Measurements from ENCODE around the gene BMPER. TPM values are rescaled to one million over a fixed set of nuclear protein-coding genes. Genes with fewer than 3 reads are reported as not detected.

BMPER gene
- total RNA-seq, 2 donors from 2014 or later, result 0.35 TPM; not detected in 1

GRCh38 chr7:33882040-33882837 is 23.1 kb upstream of the BMPER start:
- Mint-ChIP-seq H3K4me1 (peaks cover 2% of the 10 kb centered on the region), H3K4me3 (no peak overlapping the region), H3K27ac (no peak overlapping the region), H3K27me3 (peaks cover 12% of the 10 kb centered on the region), H3K36me3 (ENCODE audit: low read depth) (no peaks in the 10 kb centered on the region)
- no peak for ATAC-seq
- H3K9me3 ChIP-seq (ENCODE audit: control insufficient read depth, low read length, poor library complexity, severe bottlenecking), result no peaks in the 10 kb centered on the region
- DNase-seq, result no peak

- no peak overlapping the region for H3K4me3 Mint-ChIP-seq
- no peaks in the 10 kb centered on the region for H3K36me3 Mint-ChIP-seq (ENCODE audit: low read depth)
- H3K27me3 Mint-ChIP-seq, result peaks cover 14% of the 10 kb centered on the region
- no peak for ATAC-seq
- H3K27ac Mint-ChIP-seq, result no peak overlapping the region
- no peak for DNase-seq
- H3K4me1 Mint-ChIP-seq, result peaks cover 2% of the 10 kb centered on the region
- no peaks in the 10 kb centered on the region for H3K9me3 ChIP-seq (ENCODE audit: control insufficient read depth, low read length, poor library complexity, severe bottlenecking)
Measured at GRCh38 chr7:33882950-33883670, 22.2 kb upstream of the BMPER start.

- no peaks in the 10 kb centered on the region for H3K9me3 ChIP-seq (ENCODE audit: control insufficient read depth, low read length, poor library complexity, severe bottlenecking)
- ATAC-seq (no peak), DNase-seq (no peak)
- Mint-ChIP-seq H3K27ac (no peak overlapping the region), H3K4me1 (peaks cover 2% of the 10 kb centered on the region), H3K36me3 (ENCODE audit: low read depth) (no peaks in the 10 kb centered on the region), H3K27me3 (peaks cover 19% of the 10 kb centered on the region), H3K4me3 (no peak overlapping the region)
Measured at GRCh38 chr7:33883671-33883965, 21.7 kb upstream of the BMPER start.

GRCh38 chr7:33885290-33886148 is 19.8 kb upstream of the BMPER start:
- no peak for DNase-seq
- ATAC-seq, result no peak
- Mint-ChIP-seq H3K4me1 (peaks cover 6% of the 10 kb centered on the region), H3K36me3 (ENCODE audit: low read depth) (no peaks in the 10 kb centered on the region), H3K27ac (no peak overlapping the region), H3K27me3 (peaks cover 30% of the 10 kb centered on the region), H3K4me3 (no peak overlapping the region)
- H3K9me3 ChIP-seq (ENCODE audit: control insufficient read depth, low read length, poor library complexity, severe bottlenecking), result no peaks in the 10 kb centered on the region

GRCh38 chr7:33886149-33886623 is 19.2 kb upstream of the BMPER start:
- no peaks in the 10 kb centered on the region for H3K36me3 Mint-ChIP-seq (ENCODE audit: low read depth)
- ATAC-seq (no peak), DNase-seq (no peak)
- H3K9me3 ChIP-seq (ENCODE audit: control insufficient read depth, low read length, poor library complexity, severe bottlenecking), result no peaks in the 10 kb centered on the region
- H3K27ac Mint-ChIP-seq, result no peak overlapping the region
- H3K27me3 Mint-ChIP-seq, result peaks cover 27% of the 10 kb centered on the region
- H3K4me1 Mint-ChIP-seq, result peaks cover 6% of the 10 kb centered on the region
- no peak overlapping the region for H3K4me3 Mint-ChIP-seq

GRCh38 chr7:33887266-33887975 is 17.9 kb upstream of the BMPER start:
- no peak for ATAC-seq
- H3K4me3 Mint-ChIP-seq, result no peak overlapping the region
- H3K36me3 Mint-ChIP-seq (ENCODE audit: low read depth), result no peaks in the 10 kb centered on the region
- H3K9me3 ChIP-seq (ENCODE audit: control insufficient read depth, low read length, poor library complexity, severe bottlenecking), result no peaks in the 10 kb centered on the region
- no peak overlapping the region for H3K27ac Mint-ChIP-seq
- H3K4me1 Mint-ChIP-seq, result peaks cover 6% of the 10 kb centered on the region
- peaks cover 36% of the 10 kb centered on the region for H3K27me3 Mint-ChIP-seq
- DNase-seq, result no peak

GRCh38 chr7:33888166-33888565 is 17.2 kb upstream of the BMPER start:
- H3K9me3 ChIP-seq (ENCODE audit: control insufficient read depth, low read length, poor library complexity, severe bottlenecking), result no peaks in the 10 kb centered on the region
- peaks cover 44% of the 10 kb centered on the region for H3K27me3 Mint-ChIP-seq
- H3K27ac Mint-ChIP-seq, result no peak overlapping the region
- peaks cover 6% of the 10 kb centered on the region for H3K4me1 Mint-ChIP-seq
- ATAC-seq (no peak), DNase-seq (no peak)
- no peak overlapping the region for H3K4me3 Mint-ChIP-seq
- peaks cover 5% of the 10 kb centered on the region for H3K36me3 Mint-ChIP-seq (ENCODE audit: low read depth)

GRCh38 chr7:33892945-33893344 is 12.4 kb upstream of the BMPER start:
- Mint-ChIP-seq H3K4me3 (no peak overlapping the region), H3K27ac (no peak overlapping the region), H3K27me3 (peaks cover 69% of the 10 kb centered on the region), H3K36me3 (ENCODE audit: low read depth) (peaks cover 7% of the 10 kb centered on the region), H3K4me1 (peaks cover 9% of the 10 kb centered on the region)
- no peak for DNase-seq
- H3K9me3 ChIP-seq (ENCODE audit: control insufficient read depth, low read length, poor library complexity, severe bottlenecking), result no peaks in the 10 kb centered on the region
- no peak for ATAC-seq

- DNase-seq (no peak), ATAC-seq (no peak)
- Mint-ChIP-seq H3K27ac (no peak overlapping the region), H3K4me1 (peaks cover 9% of the 10 kb centered on the region), H3K27me3 (peaks cover 69% of the 10 kb centered on the region), H3K36me3 (ENCODE audit: low read depth) (peaks cover 7% of the 10 kb centered on the region), H3K4me3 (no peak overlapping the region)
- no peaks in the 10 kb centered on the region for H3K9me3 ChIP-seq (ENCODE audit: control insufficient read depth, low read length, poor library complexity, severe bottlenecking)
Measured at GRCh38 chr7:33893377-33893776, 12.0 kb upstream of the BMPER start.

GRCh38 chr7:33895025-33895804 is 10.1 kb upstream of the BMPER start:
- Mint-ChIP-seq H3K4me1 (peaks cover 5% of the 10 kb centered on the region), H3K27ac (no peak overlapping the region), H3K4me3 (no peak overlapping the region), H3K36me3 (ENCODE audit: low read depth) (peaks cover 7% of the 10 kb centered on the region), H3K27me3 (peaks cover 62% of the 10 kb centered on the region)
- DNase-seq (peak; percentile 26 to 66 (median 31)), ATAC-seq (peak; percentile 88)
- H3K9me3 ChIP-seq (ENCODE audit: control insufficient read depth, low read length, poor library complexity, severe bottlenecking), result no peaks in the 10 kb centered on the region

GRCh38 chr7:33900501-33900900 is 4.8 kb upstream of the BMPER start:
- no peaks in the 10 kb centered on the region for H3K9me3 ChIP-seq (ENCODE audit: control insufficient read depth, low read length, poor library complexity, severe bottlenecking)
- Mint-ChIP-seq H3K4me1 (peaks cover 10% of the 10 kb centered on the region), H3K27me3 (peaks cover 65% of the 10 kb centered on the region), H3K4me3 (no peak overlapping the region), H3K27ac (no peak overlapping the region), H3K36me3 (ENCODE audit: low read depth) (peaks cover 2% of the 10 kb centered on the region)
- ATAC-seq, result no peak
- no peak for DNase-seq

GRCh38 chr7:33901199-33901598 is 4.1 kb upstream of the BMPER start:
- H3K9me3 ChIP-seq (ENCODE audit: control insufficient read depth, low read length, poor library complexity, severe bottlenecking), result no peaks in the 10 kb centered on the region
- H3K27ac Mint-ChIP-seq, result no peak overlapping the region
- peaks cover 10% of the 10 kb centered on the region for H3K4me1 Mint-ChIP-seq
- DNase-seq (no peak), ATAC-seq (no peak)
- no peak overlapping the region for H3K4me3 Mint-ChIP-seq
- H3K36me3 Mint-ChIP-seq (ENCODE audit: low read depth), result peaks cover 2% of the 10 kb centered on the region
- peaks cover 64% of the 10 kb centered on the region for H3K27me3 Mint-ChIP-seq

Measured in T-helper 17 cell (primary cell).